NOMO-1 (cell line): ENCODE data around the gene CRYGB.
A peak's percentile ranks its signal among the peaks of the same experiment; 100 is the strongest.
"Not testable (repeated sequence)": the region's sequence is repeated elsewhere in the genome, so short reads cannot be mapped to it uniquely, and the experiment has no call there.

Experiments used
- DNase-seq, 2 experiments: peaks; one replicate each; lab custom pipeline; 2025; ENCODE audit not compliant: unreplicated experiment in 2 of 2; lab: John Stamatoyannopoulos, UW

Gene CRYGB

GRCh38 chr2:208122248-208122647, 23.7 kb downstream of the CRYGB start:
- no peak for DNase-seq

GRCh38 chr2:208118918-208119317, 27.0 kb downstream of the CRYGB start:
- DNase-seq: no peak

- DNase-seq: not testable (repeated sequence)
Measured at GRCh38 chr2:208117390-208117789, 28.6 kb downstream of the CRYGB start.

- DNase-seq: no peak
Measured at GRCh38 chr2:208112969-208113368, 33.0 kb downstream of the CRYGB start.

- DNase-seq: not testable (repeated sequence)
Measured at GRCh38 chr2:208112273-208112745, 33.6 kb downstream of the CRYGB start.

- no peak for DNase-seq
Measured at GRCh38 chr2:208103616-208104015, 42.3 kb downstream of the CRYGB start.

- no peak for DNase-seq
Measured at GRCh38 chr2:208101716-208102631, 44.0 kb downstream of the CRYGB start.

- DNase-seq: peak; percentile 40 to 66
Measured at GRCh38 chr2:208099682-208100470, 46.1 kb downstream of the CRYGB start.

GRCh38 chr2:208098701-208099100, 47.3 kb downstream of the CRYGB start:
- not testable (repeated sequence) for DNase-seq

- no peak for DNase-seq
Measured at GRCh38 chr2:208098267-208098666, 47.7 kb downstream of the CRYGB start.

GRCh38 chr2:208097801-208098200, 48.2 kb downstream of the CRYGB start:
- no peak for DNase-seq

GRCh38 chr2:208097313-208097712, 48.6 kb downstream of the CRYGB start:
- no peak for DNase-seq

GRCh38 chr2:208096080-208096479, 49.9 kb downstream of the CRYGB start:
- no peak for DNase-seq

GRCh38 chr2:208093128-208093527, 52.8 kb downstream of the CRYGB start:
- DNase-seq: peak in 1 of 2 experiments; percentile 19
